ENCODE data around the gene MARCHF6.
"Not testable (repeated sequence)": the region's sequence is repeated elsewhere in the genome, so short reads cannot be mapped to it uniquely, and the experiment has no call there.

The MARCHF6 gene

GRCh38 chr5:10387690-10388089 lies 34.2 kb downstream of the MARCHF6 start:
- DNase-seq = no peak

- DNase-seq = no peak
Observed at GRCh38 chr5:10391130-10391529, 37.6 kb downstream of the MARCHF6 start.

- DNase-seq = not testable (repeated sequence)
Observed at GRCh38 chr5:10392567-10393328, 39.3 kb downstream of the MARCHF6 start.

- no peak for DNase-seq
Observed at GRCh38 chr5:10393491-10393890, 40.0 kb downstream of the MARCHF6 start.

GRCh38 chr5:10396552-10396951 lies 43.1 kb downstream of the MARCHF6 start:
- DNase-seq = no peak

- DNase-seq = no peak
Observed at GRCh38 chr5:10399839-10400238, 46.3 kb downstream of the MARCHF6 start.

GRCh38 chr5:10400411-10400810 lies 46.9 kb downstream of the MARCHF6 start:
- no peak for DNase-seq

GRCh38 chr5:10400831-10401230 lies 47.3 kb downstream of the MARCHF6 start:
- no peak for DNase-seq

- no peak for DNase-seq
Observed at GRCh38 chr5:10401498-10401897, 48.0 kb downstream of the MARCHF6 start.
